Neural progenitor cell (in vitro differentiated cells): ENCODE data around the gene PTPRR.

Experiments
- EZH2phosphoT487 ChIP-seq: fragments of 200-600 bp; sonication (generic); IDR thresholded peaks from 2 replicates; pipeline ENCODE4 v1.6.1; 2017; ENCODE audit warnings: antibody characterized with exemption
- TF ChIP-seq, protein P1 (sequence below): fragments of 200-600 bp; sonication (generic); IDR thresholded peaks from 2 replicates; pipeline ENCODE4 v1.5.1; 2017; ENCODE audit warnings: antibody characterized with exemption, mild to moderate bottlenecking

- TF ChIP-seq, protein P1, sequence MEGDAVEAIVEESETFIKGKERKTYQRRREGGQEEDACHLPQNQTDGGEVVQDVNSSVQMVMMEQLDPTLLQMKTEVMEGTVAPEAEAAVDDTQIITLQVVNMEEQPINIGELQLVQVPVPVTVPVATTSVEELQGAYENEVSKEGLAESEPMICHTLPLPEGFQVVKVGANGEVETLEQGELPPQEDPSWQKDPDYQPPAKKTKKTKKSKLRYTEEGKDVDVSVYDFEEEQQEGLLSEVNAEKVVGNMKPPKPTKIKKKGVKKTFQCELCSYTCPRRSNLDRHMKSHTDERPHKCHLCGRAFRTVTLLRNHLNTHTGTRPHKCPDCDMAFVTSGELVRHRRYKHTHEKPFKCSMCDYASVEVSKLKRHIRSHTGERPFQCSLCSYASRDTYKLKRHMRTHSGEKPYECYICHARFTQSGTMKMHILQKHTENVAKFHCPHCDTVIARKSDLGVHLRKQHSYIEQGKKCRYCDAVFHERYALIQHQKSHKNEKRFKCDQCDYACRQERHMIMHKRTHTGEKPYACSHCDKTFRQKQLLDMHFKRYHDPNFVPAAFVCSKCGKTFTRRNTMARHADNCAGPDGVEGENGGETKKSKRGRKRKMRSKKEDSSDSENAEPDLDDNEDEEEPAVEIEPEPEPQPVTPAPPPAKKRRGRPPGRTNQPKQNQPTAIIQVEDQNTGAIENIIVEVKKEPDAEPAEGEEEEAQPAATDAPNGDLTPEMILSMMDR, result no peak
- TF ChIP-seq EZH2phosphoT487, result no peak
These were observed 91.5 kb downstream of the PTPRR start for GRCh38 chr12:70829070-70829469.
